Activated CD4-positive, CD25-positive, alpha-beta regulatory T cell (primary cell): ENCODE measurements around the gene C19orf18.
A peak's percentile ranks its signal among the peaks of the same experiment; 100 is the strongest.
"Not testable (repeated sequence)": the region's sequence is repeated elsewhere in the genome, so short reads cannot be mapped to it uniquely, and the experiment has no call there.

Experiments
- DNase-seq, 4 experiments: peaks; one replicate each; lab custom pipeline; 2025; lab: John Stamatoyannopoulos, UW

Gene C19orf18

GRCh38 chr19:57974434-57974833, at the start of gene C19orf18:
C19orf18 (minus strand) TSS chr19:57974534; CDS start chr19:57974432, 102 bp downstream.
- DNase-seq: no peak

DNA sequence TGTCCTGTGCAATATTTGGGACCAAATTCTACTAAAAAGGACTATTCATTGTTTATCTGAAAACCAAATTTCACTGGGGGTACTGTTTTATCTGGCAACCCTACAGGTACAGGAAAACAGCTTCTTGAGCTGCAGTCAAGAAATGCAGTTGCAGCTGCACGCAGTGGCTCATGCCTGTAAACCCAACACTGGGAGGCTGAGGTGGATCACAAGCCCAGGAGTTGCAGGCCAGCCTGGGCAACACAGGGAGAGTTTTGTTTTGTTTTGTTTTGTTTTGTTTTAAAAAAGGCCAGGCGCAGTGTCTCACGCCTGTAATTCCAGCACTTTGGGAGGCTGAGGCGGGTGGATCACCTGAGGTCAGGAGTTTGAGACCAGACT, 47.9 kb upstream of the C19orf18 start:
- DNase-seq: no peak

GRCh38 chr19:58021541-58022282, 47.4 kb upstream of the C19orf18 start:
- DNase-seq: peak in 2 of 4 experiments; percentile 4 to 7

DNA sequence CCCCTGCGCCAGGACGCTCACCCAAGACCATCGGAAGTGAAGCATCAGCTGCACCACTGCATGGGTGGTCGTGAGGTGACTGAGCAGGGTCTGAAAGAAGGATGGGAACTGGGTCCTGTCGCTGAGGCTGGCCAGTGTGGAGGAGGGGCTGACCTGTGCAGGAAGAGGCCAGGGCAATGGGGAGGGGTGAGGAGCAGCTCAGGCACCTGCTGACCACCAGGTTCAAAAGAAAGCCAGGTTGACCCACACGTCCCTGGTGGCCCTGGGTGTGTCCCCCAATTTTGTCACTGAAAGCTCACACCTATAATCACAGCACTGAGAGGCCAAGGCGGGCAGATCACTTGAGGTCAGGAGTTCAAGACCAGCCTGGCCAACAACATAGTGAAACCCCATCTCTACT, 45.8 kb upstream of the C19orf18 start:
- no peak for DNase-seq

GRCh38 chr19:58014141-58014540, 39.8 kb upstream of the C19orf18 start:
- DNase-seq: no peak

- no peak for DNase-seq
Measured at GRCh38 chr19:58010507-58010906, 36.2 kb upstream of the C19orf18 start.

DNA sequence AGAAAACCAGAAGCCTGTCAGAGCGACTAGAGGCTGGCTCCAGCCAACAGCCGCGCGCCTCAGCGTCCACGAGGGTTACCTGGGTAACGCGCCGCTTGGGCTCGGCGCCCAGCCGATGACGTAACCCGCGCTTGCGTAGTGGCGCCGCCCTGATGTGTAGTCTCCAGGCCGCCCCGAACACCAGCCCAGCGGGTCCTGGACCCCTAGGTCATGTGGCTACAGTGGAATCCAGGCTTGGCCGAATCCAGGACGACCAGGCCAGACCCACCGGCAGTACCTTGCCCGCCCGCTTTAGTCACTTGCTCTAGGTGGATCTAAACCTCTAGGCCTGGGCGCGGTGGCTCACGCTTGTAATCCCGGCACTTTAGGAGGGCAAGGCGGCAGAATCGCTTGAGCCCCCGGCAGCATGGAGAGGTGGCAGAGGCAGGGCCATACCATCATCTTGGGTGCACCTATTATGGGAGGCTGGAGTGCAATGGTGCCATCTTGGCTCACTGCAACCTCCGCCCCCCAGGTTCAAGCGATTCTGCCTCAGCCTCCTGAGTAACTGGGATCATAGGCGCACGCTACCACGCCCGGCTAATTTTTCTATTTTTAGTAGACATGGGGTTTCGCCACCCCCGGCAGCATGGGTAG, 35.5 kb upstream of the C19orf18 start:
- DNase-seq: peak in 3 of 4 experiments; percentile 14 to 25 (median 15)

GRCh38 chr19:58009301-58009665, 34.9 kb upstream of the C19orf18 start:
- DNase-seq: no peak

DNA sequence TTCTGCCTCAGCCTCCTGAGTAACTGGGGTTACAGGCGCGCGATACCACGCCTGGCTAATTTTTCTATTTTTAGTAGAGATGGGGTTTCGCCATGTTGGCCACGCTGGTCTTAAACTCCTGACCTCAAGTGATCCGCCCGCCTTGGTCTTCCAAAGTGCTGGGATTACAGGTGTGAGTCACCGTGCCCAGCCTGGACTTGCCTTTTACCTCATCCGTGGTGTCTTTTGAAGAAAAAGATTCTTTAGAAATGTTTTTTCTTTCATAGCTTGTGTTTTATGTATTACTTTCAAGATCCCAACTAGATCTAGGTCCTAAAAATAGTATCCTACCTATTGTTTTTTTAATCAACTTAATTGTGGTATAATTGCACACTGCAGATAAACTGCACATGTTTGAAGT, 34.5 kb upstream of the C19orf18 start:
- not testable (repeated sequence) for DNase-seq

- no peak for DNase-seq
Measured at GRCh38 chr19:58007285-58007684, 33.0 kb upstream of the C19orf18 start.

DNA sequence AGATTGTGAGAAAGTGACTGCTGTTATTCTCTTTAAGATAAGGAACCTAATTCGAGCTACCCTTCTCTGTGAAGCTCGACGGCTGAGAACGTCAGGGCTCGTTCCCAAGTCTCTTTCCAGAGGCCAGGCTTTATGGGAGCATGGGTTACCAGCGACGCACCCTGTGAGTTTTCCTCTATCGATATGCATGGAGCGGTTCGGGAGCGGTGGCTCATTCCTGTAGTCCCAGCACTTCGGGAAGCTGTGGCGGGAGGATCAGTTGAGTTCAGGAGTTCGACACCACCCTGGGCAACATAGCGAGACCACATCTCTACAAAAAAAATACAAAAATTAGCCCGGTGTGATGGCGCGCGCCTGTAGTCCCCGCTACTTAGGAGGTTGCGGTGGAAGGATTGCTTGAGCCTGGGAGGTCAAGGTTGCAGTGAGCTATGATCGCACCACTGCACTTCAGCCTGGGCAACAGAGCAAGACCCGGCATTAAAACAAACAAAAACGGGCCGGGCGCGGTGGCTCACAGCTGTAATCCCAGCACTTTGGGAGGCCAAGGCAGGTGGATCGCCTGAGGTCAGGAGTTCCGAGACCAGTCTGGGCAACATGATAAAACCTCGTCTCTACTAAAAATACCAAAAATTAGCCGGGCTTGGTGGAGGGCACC, 29.0 kb upstream of the C19orf18 start:
- DNase-seq: no peak

GRCh38 chr19:58002384-58003173, 28.2 kb upstream of the C19orf18 start, which contains the start of gene ZNF606:
ZNF606 (minus strand) TSS chr19:58002820; CDS start chr19:58001319, 1,501 bp downstream.
- DNase-seq: peak; percentile 51 to 77 (median 68)

DNA sequence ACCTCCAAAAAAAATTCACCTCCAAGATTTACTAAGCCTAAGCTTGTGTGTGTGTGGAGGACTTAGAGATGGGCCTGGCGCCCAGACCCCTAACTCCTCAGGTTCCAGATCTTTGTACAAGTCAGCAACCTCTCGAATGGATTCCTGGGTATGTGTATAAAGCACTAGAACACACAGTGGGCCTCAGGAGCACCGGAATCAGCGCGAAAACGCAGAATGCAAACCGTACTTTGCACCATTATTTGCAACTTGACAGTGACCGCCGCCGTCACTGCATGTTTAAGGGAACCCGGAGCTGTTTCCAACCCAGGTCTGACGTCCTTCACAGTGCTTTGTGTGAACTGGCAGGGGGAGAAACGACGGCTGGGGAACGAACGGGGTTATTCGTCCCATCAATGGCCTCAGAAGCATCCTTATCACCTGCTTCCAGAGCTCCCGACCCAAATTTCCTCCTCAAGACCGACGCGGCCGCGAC, 27.6 kb upstream of the C19orf18 start:
- DNase-seq: no peak

DNA sequence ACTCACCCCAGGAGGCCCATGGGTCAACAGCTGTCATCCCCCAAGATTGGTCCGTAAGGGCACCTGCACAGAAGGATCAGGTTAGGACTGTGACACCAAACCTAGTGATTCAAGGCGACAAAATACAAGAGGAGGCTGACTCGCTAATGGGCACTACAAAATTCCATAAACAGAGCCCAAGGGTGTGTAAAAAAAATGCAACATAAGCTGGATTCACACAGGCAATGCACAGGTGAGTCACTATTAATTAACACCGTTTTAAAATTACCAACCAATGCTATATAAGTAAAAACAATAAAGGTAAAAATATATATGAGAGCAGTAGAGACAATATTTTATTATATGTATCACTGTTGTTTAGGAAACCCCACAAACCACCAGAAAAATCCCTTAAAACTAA, 26.3 kb upstream of the C19orf18 start:
- DNase-seq: no peak

GRCh38 chr19:57992841-57993240, 18.5 kb upstream of the C19orf18 start:
- no peak for DNase-seq

- no peak for DNase-seq
Measured at GRCh38 chr19:57978586-57979289, 4.4 kb upstream of the C19orf18 start.

DNA sequence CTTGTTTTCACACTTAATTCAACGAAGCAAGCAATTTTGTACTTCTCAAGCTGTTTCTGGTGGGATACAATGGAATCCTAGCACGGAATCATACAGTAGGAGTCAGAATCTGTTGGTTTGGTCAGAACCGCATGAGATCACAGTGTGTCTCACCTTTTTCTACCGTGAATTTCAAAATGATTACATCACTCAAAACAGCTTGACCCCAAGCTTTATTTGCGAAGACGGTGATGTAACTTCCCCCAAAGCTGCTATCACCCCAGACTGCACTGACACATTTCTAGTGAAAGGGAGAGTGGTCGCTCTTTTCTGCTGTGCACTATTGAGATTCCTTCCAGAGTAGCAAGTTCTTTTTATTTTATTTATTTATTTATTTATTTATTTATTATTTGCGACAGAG, 9.6 kb downstream of the C19orf18 start:
- no peak for DNase-seq

DNA sequence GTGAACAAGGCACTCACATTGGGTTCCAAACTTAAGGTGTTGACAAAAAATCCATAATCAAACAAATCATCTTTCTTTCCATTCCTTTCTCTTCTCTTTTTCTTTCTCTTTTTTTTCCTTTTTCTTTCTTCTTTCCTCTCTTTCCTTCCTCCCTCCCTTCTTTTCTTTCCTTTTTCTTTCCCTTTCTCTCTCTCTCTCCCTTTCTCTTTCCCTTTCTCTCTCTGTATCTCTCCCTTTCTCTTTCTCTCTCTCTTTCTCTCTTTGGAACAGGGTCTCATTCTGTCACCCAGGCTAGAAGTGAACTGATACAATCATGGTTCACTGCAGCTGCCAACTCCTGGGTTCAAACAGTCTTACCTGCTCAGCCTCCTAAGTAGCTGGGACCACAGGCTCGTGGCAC, 12.5 kb downstream of the C19orf18 start:
- DNase-seq: no peak

GRCh38 chr19:57954996-57955395, 19.3 kb downstream of the C19orf18 start:
- DNase-seq: no peak

GRCh38 chr19:57949702-57950101, 24.6 kb downstream of the C19orf18 start:
- no peak for DNase-seq

- no peak for DNase-seq
Measured at GRCh38 chr19:57949296-57949695, 25.0 kb downstream of the C19orf18 start.
